HCT116 (cell line): Measurements from ENCODE around the gene PDE2A.

Experiments
- CTCF ChIP-seq, 3 experiments: fragments of 200-600 bp in 1 of 3; sonication (generic) in 1 of 3; IDR thresholded peaks in 2 of 3; conservative IDR thresholded peaks in 1 of 3; 2 replicates each; pipeline ENCODE4 v1.5.1; 2012 to 2017; ENCODE audit warnings: low read depth in 2 of 3, low read length in 2 of 3, antibody characterized with exemption in 1 of 3, borderline replicate concordance in 1 of 3, control low read depth in 1 of 3, mild to moderate bottlenecking in 1 of 3, mixed read lengths in 1 of 3, mixed run types in 1 of 3, moderate library complexity in 1 of 3; ENCODE audit not compliant: insufficient read depth in 1 of 3
- EGR1 ChIP-seq: IDR thresholded peaks from 2 replicates; pipeline ENCODE4 v1.6.1; 2012; ENCODE audit warnings: low read depth
- EZH2 ChIP-seq: fragments of 200-600 bp; sonication (generic); IDR thresholded peaks from 2 replicates; pipeline ENCODE4 v1.6.1; 2017; ENCODE audit warnings: antibody characterized with exemption, mixed run types
- EZH2phosphoT487 ChIP-seq: fragments of 200-600 bp; IDR thresholded peaks from 2 replicates; pipeline ENCODE4 v1.6.1; 2018; ENCODE audit warnings: antibody characterized with exemption, borderline replicate concordance
- JUND ChIP-seq: IDR thresholded peaks from 2 replicates; pipeline ENCODE4 v1.6.1; 2012
- MAX ChIP-seq: IDR thresholded peaks from 2 replicates; pipeline ENCODE4 v1.6.1; 2012
- POLR2A ChIP-seq: IDR thresholded peaks from 2 replicates; pipeline ENCODE4 v1.7.0; 2011; ENCODE audit warnings: borderline replicate concordance; ENCODE audit not compliant: insufficient read depth, insufficient read length; ENCODE audit errors: extremely low read depth
- POLR2AphosphoS5 ChIP-seq: IDR thresholded peaks from 2 replicates; pipeline ENCODE4 v1.6.1; 2011; ENCODE audit warnings: mild to moderate bottlenecking, low read depth, low read length, moderate library complexity
- RAD21 ChIP-seq: IDR thresholded peaks from 2 replicates; pipeline ENCODE4 v1.6.1; 2012; ENCODE audit warnings: low read depth, mild to moderate bottlenecking
- REST ChIP-seq: IDR thresholded peaks from 2 replicates; pipeline ENCODE4 v1.6.1; 2012; ENCODE audit warnings: low read depth
- SP1 ChIP-seq: IDR thresholded peaks from 2 replicates; pipeline ENCODE4 v1.6.1; 2012; ENCODE audit warnings: low read depth
- SRF ChIP-seq: IDR thresholded peaks from 2 replicates; pipeline ENCODE4 v1.6.1; 2012; ENCODE audit warnings: low read depth
- TCF7L2 ChIP-seq: IDR thresholded peaks from 2 replicates; pipeline ENCODE4 v1.7.0; 2011; ENCODE audit warnings: borderline replicate concordance, inconsistent platforms; ENCODE audit not compliant: insufficient read depth, insufficient read length; ENCODE audit errors: extremely low read depth

- TF ChIP-seq CTCF (IDR thresholded peaks at IDR 0.05 in 2 of 3, conservative IDR thresholded peaks at IDR 0.05 in 1 of 3; ENCODE audit: borderline replicate concordance in 1 of 3, insufficient read depth in 1 of 3, low read depth in 2 of 3, low read length in 2 of 3): no peak
- TF ChIP-seq POLR2AphosphoS5: no peak
- no peak for TF ChIP-seq POLR2A
- TF ChIP-seq REST: no peak
- no peak for TF ChIP-seq EZH2
- no peak for TF ChIP-seq MAX
- TF ChIP-seq EGR1: no peak
- TF ChIP-seq SP1: no peak
- TF ChIP-seq EZH2phosphoT487: no peak
- no peak for TF ChIP-seq JUND
- no peak for TF ChIP-seq RAD21
- TF ChIP-seq SRF: no peak
- TF ChIP-seq TCF7L2: no peak
Measured at GRCh38 chr11:72665911-72666472, 8.2 kb downstream of the PDE2A start.
